IPS-18c (cell line): Measurements from ENCODE around the gene VWA1.

Experiments used
- H3K4me3 ChIP-seq: 2 replicates; pipeline ENCODE4 v1.7.0; 2013; ENCODE audit warnings: low read depth, mild to moderate bottlenecking, low read length, moderate library complexity; ENCODE audit not compliant: insufficient read depth
- H3K9me3 ChIP-seq: one replicate; pipeline ENCODE4 v1.6.1; 2013; ENCODE audit warnings: mild to moderate bottlenecking, low read length, moderate library complexity; ENCODE audit not compliant: control insufficient read depth, insufficient read depth

VWA1 gene

DNA sequence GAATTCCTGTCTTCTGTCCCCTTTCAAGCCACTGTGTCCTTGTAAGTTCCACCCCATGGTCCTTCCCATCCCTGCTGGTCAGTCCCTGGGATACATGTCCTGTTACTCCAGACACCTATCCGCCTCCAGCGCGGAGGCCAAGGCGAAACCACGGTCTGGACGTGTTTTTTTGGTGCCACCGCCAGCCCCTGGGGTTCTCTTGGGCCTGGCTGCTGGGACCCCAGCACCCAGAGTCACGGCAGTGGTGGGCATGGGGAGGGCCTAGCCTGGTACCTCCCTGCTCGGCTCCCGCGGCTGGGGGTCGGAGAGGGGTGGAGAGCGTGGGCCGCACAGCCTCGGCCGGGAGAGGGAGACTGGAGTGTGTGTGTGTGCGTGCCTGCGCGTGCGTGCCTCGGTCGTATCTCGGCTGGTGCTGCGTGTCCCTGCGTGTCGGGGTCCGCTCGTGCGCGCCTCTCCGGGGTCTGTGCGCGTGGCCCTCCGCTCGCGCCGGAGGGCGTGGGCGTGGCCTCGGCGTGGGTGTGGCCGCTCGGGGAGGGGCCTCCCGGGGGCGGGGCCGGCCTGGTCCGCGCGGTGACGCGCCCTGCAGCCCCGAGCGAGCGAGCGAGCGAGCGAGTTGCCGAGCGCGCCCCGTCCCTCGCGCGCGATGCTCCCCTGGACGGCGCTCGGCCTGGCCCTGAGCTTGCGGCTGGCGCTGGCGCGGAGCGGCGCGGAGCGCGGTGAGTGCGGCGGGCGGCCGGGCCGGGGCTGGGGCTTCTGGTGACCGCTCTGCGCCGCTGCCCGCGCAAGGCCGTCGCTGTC, at the start of gene VWA1:
Gene VWA1 (plus strand): TSS at position 585 of the 798 bp plus-strand sequence. CDS start 59 bp downstream, at position 644.
- peak within 1 kb of the TSS; percentile 62 for H3K4me3 ChIP-seq

DNA sequence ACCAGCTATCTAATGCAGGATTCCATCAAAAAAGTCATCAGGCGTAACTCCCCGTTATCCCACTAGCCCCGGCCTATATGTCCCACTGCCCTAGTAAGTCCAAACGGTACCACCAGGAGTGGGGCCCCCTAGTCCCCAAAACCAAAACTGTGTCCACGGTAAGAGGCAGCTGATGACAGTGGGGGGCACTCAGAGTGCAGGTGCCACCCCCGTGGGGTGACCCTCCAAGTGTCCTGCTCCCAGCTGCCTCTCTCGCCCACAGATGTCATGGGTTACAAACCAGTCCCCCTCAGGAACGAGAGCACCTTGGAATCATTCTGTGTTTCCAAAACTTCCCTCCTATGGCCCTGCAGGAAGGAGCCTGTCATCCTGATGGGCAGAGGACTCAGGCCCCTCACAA, 49.6 kb upstream of the VWA1 start:
- H3K9me3 ChIP-seq, result no peaks in the 10 kb centered on the region
- no peak overlapping the region for H3K4me3 ChIP-seq

More for the DNA sequence above, at the start of gene VWA1:
- H3K9me3 ChIP-seq, result no peaks in the 10 kb centered on the region

GRCh38 chr1:1387098-1388077, 48.1 kb upstream of the VWA1 start:
- no peak overlapping the region for H3K4me3 ChIP-seq

GRCh38 chr1:1388078-1388472, 47.4 kb upstream of the VWA1 start:
- no peaks in the 10 kb centered on the region for H3K9me3 ChIP-seq
- H3K4me3 ChIP-seq, result no peak overlapping the region

More at GRCh38 chr1:1387098-1388077, 48.1 kb upstream of the VWA1 start:
- no peaks in the 10 kb centered on the region for H3K9me3 ChIP-seq

DNA sequence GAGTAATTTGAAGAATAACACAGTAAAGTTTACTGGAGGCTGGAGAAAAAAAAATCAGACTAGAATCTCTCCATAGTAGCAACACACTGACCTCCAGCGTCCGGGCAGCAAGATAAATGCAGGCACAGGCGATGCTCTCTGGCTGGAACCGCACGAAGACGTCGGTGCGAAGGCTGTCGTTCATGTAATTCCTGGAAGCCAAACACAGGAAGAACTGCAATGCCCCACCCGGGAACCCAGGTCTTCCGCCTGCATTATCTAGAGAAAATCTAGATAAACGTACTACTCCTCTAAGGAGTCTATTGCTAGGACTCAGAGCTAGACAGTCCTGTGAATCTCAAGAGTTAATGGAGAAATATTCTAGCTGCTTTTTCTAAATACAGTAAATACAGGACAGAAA, 44.8 kb upstream of the VWA1 start:
- peaks cover 2% of the 10 kb centered on the region for H3K9me3 ChIP-seq

DNA sequence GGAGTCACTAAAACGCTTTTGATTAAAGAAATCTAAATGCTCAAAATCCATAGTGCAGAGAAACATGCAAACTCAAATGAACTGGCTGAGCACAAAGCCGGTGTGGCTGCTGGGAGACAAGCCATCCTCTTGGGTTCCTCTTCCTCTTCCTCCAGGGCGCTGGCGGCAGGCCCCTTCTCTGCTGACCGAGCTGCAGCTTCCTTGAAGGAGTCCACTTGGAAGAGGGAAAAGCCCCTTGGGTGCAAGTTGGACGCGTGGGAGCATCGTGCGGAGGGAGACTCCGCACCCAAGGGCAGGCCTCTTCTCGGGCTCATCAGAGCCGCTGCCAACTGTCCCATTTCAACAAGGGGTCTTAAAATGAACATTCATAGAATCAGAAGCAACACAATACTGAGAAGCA, 44.3 kb upstream of the VWA1 start:
- Histone ChIP-seq H3K9me3 (peaks cover 2% of the 10 kb centered on the region), H3K4me3 (no peak overlapping the region)

More for the DNA sequence above, 44.8 kb upstream of the VWA1 start:
- no peak overlapping the region for H3K4me3 ChIP-seq

- Histone ChIP-seq H3K4me3 (no peak overlapping the region), H3K9me3 (peaks cover 2% of the 10 kb centered on the region)
Measured at GRCh38 chr1:1393014-1393413, 42.5 kb upstream of the VWA1 start.

DNA sequence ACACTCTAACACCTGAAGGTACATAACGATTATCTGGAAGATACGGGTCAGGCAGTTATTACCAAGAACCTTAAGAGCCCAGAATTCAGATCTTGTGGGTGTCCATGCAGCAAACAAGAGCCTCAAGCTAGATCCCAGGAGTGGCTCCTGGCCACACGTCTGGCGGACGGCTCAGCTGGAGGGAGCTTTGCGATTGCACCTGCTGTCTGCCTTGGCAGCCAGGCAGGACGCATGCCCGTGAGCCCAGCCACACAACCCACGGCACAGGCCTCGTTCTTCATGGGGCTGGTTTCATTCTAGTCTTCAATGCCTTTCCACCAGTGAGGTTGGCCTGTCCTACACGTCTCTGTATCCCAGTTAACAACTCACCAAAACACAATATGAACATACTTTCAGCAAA, 42.1 kb upstream of the VWA1 start:
- H3K4me3 ChIP-seq, result no peak overlapping the region

GRCh38 chr1:1394116-1394515, 41.4 kb upstream of the VWA1 start:
- no peak overlapping the region for H3K4me3 ChIP-seq
- peaks cover 2% of the 10 kb centered on the region for H3K9me3 ChIP-seq

More for the DNA sequence above, 42.1 kb upstream of the VWA1 start:
- peaks cover 2% of the 10 kb centered on the region for H3K9me3 ChIP-seq

DNA sequence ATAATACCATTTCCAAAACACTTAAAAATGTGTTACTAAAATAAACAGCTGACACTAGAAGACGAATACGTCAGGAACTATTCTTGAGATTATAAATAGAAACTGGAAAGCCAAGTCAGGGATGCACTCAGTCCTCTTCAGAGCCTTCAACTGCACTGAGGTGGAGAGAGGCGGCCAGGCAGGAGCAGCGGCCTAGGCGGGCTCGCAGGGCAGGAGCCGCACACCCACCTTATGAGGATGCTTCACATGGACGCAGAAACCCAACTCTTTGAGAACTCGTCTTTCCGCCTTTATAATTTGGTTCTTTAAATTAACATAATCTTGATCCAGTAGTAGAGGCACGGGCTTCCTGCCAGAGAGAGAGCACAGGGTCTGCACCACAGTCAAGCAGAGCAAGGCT, 40.3 kb upstream of the VWA1 start:
- no peak overlapping the region for H3K4me3 ChIP-seq
- H3K9me3 ChIP-seq, result peaks cover 2% of the 10 kb centered on the region

DNA sequence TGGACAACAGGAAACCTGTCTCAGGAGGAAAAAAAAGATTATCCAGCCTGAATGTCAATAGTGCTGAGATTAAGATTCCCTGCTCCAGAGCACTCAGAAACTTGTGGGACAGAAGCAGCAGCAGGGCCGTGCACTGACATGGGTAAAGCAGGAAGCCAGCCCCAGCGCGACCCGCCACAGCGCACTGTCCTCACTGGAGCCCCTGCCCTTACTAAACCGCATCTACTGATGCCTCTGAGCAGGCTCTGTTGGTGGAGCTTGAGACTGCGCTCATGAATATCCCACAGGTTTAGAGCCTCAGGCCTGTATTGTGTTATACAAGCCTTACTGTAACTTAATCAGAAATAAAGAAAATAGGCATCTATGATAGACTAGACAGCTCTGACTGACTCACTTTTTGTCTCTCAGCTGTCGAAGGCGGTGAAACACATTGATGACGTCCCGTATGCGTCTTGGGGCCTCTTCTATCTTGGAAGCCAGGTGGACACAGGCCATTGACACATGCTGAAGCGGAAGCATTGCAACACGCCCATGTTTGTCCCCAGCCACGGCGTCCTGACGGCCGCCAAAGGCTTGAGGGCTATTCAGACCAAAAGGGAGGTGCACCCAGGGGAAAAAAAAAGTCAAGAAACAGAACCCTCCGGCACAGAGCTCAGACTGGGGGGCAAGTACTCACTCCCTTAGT, 37.5 kb upstream of the VWA1 start:
- H3K9me3 ChIP-seq, result peaks cover 2% of the 10 kb centered on the region

DNA sequence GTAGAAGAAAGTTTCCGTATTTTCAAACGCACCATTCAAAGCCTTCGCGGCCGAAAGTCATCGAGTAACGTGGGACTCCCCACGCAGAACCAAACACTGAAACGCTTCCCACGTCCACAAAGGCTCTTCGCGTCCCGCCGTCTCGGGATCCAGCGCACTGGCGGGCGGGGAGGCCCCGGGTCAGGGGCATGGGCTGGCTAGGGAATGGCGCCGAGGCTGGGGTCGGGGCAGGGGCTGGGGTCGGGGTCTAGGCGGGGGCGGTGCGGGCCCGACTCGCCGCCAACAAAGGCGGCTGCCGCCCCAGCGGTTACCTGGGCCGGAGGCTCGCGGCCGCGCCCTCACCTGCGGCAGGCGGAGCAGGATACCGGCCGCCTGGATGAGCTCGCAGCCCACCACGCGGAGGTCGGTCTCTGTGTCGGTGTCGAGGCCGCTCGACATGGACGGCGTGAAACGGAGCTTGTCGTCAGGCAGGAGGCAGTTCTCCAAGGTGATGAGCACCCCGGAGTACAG, 36.8 kb upstream of the VWA1 start:
- H3K9me3 ChIP-seq, result no peaks in the 10 kb centered on the region

More for the DNA sequence above, 37.5 kb upstream of the VWA1 start:
- peak overlapping the region; percentile 93 for H3K4me3 ChIP-seq

GRCh38 chr1:1399187-1399871, 36.2 kb upstream of the VWA1 start, which contains the start of gene CCNL2:
Gene CCNL2, minus strand, starts transcription at chr1:1399335. Its CDS starts 29 bp downstream, at chr1:1399306.
- H3K9me3 ChIP-seq, result no peaks in the 10 kb centered on the region
- peak within 1 kb of the TSS; percentile 93 for H3K4me3 ChIP-seq

More for the DNA sequence above, 36.8 kb upstream of the VWA1 start:
- H3K4me3 ChIP-seq, result peak overlapping the region; percentile 93

- Histone ChIP-seq H3K4me3 (peak overlapping the region; percentile 91), H3K9me3 (no peaks in the 10 kb centered on the region)
Measured at GRCh38 chr1:1399872-1400575, 35.5 kb upstream of the VWA1 start.

DNA sequence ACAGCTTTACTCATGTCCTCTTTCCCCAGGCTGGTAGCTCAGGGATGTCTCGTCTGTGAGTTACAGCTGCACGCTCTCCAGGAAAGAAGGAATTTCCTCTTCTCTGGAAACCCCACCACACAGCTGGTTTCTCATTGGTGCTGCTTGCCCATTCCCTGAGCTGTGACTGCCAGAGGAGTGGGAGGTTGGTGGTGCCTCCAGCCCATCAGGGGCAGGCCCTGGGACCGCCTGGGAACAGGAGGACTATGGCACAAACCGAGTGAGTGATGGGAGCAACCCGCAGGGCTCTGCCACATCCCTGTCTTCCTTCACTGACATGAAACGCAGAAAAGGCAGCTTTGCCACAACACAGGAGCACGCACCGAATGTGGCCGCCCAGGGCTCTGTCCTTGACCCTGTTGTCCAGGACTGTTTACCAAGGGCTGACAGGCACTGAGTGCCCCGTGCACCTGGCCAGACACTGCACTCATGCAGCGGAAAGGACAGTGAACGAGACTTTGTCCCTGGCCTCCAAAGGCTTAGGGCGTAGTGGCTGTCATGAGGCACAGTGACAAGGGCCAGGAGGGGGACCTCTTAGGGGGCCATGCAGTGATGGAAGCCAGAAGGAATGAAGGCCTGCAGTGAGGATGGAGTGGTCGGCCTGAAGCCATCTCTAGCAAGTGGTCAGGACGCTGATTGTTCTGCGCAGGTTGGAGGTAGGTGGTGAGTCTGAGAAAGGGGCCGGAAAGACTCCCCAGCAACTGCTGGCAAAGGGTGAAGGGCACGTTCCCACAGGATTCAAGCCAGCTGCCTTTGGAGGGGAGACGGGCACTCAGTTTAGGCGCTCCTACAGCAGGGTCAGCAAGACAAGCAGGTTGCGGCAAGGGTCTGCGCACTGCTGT, 34.7 kb upstream of the VWA1 start:
- peak overlapping the region; percentile 91 for H3K4me3 ChIP-seq

More for the DNA sequence above, 34.7 kb upstream of the VWA1 start:
- H3K9me3 ChIP-seq, result no peaks in the 10 kb centered on the region
